GM18868 (cell line): ENCODE results near the gene TUBA1C.
"Not testable (repeated sequence)": the region's sequence is repeated elsewhere in the genome, so short reads cannot be mapped to it uniquely, and the experiment has no call there.

Experiments
- ATAC-seq: cut with Tn5 transposase; IDR thresholded peaks from one replicate; pipeline ENCODE4 v1.9.1; 2021; ENCODE audit warnings: mild to moderate bottlenecking, moderate library complexity; ENCODE audit not compliant: unreplicated experiment

Gene TUBA1C

GRCh38 chr12:49255456-49255855 is 9.4 kb upstream of the TUBA1C start:
- not testable (repeated sequence) for ATAC-seq

GRCh38 chr12:49255857-49256637 is 8.8 kb upstream of the TUBA1C start:
- ATAC-seq, result no peak

GRCh38 chr12:49257508-49258184 is 7.2 kb upstream of the TUBA1C start:
- ATAC-seq, result not testable (repeated sequence)

- ATAC-seq, result no peak
Measured at GRCh38 chr12:49259452-49259851, 5.4 kb upstream of the TUBA1C start.

GRCh38 chr12:49260166-49260565 is 4.7 kb upstream of the TUBA1C start:
- no peak for ATAC-seq

GRCh38 chr12:49260571-49261363 is 4.1 kb upstream of the TUBA1C start:
- ATAC-seq, result no peak

- ATAC-seq, result no peak
Measured at GRCh38 chr12:49261721-49262120, 3.2 kb upstream of the TUBA1C start.

GRCh38 chr12:49263400-49263763 is 1.5 kb upstream of the TUBA1C start:
- no peak for ATAC-seq

- peak; percentile 29 for ATAC-seq
Measured at GRCh38 chr12:49264466-49264872, 413 bp upstream of the TUBA1C start.

- not testable (repeated sequence) for ATAC-seq
Measured at GRCh38 chr12:49269191-49269590, 4.3 kb downstream of the TUBA1C start.

GRCh38 chr12:49272790-49273725 is 8.2 kb downstream of the TUBA1C start:
- no peak for ATAC-seq

- no peak for ATAC-seq
Measured at GRCh38 chr12:49273726-49274395, 9.0 kb downstream of the TUBA1C start.

GRCh38 chr12:49274396-49275069 is 9.7 kb downstream of the TUBA1C start:
- ATAC-seq, result no peak

- no peak for ATAC-seq
Measured at GRCh38 chr12:49276304-49277290, 11.7 kb downstream of the TUBA1C start.

GRCh38 chr12:49277466-49277865 is 12.6 kb downstream of the TUBA1C start:
- ATAC-seq, result no peak

- ATAC-seq, result no peak
Measured at GRCh38 chr12:49279706-49280159, 14.9 kb downstream of the TUBA1C start.

GRCh38 chr12:49280545-49280944 is 15.7 kb downstream of the TUBA1C start:
- ATAC-seq, result not testable (repeated sequence)

- ATAC-seq, result no peak
Measured at GRCh38 chr12:49282302-49282701, 17.4 kb downstream of the TUBA1C start.
